Astrocyte (in vitro differentiated cells and primary cell): ENCODE measurements around the gene MACC1. TPM values are rescaled to one million over a fixed set of nuclear protein-coding genes. Genes with fewer than 3 reads are reported as not detected.

Experiments used
- DNase-seq: peaks from one replicate; pipeline ENCODE4 v3.0.0-alpha.2; 2010; ENCODE audit warnings: low read depth
- FAIRE-seq: peaks from 2 replicates; lab custom pipeline; 2011; peaks lifted over from hg19 to GRCh38; lab: Jason Lieb, UNC
- H2AFZ ChIP-seq: 2 replicates; pipeline ENCODE4 v1.6.0; 2012; ENCODE audit warnings: low read depth, low read length, inconsistent platforms
- H3K27ac ChIP-seq: 2 replicates; pipeline ENCODE4 v1.5.1; 2011; ENCODE audit warnings: low read depth, low read length, inconsistent platforms
- H3K27me3 ChIP-seq: 2 replicates; pipeline ENCODE4 v1.6.0; 2011; ENCODE audit warnings: low read length, inconsistent platforms; ENCODE audit not compliant: insufficient read depth
- H3K36me3 ChIP-seq: 2 replicates; pipeline ENCODE4 v1.5.1; 2011; ENCODE audit warnings: low read length, inconsistent platforms; ENCODE audit not compliant: insufficient read depth
- H3K4me1 ChIP-seq: 2 replicates; pipeline ENCODE4 v1.5.1; 2011; ENCODE audit warnings: low read length, inconsistent platforms; ENCODE audit not compliant: insufficient read depth
- H3K4me2 ChIP-seq: 2 replicates; pipeline ENCODE4 v1.6.0; 2012; ENCODE audit warnings: low read length, inconsistent platforms
- H3K4me3 ChIP-seq: 2 replicates; pipeline ENCODE4 v1.5.1; 2011; ENCODE audit warnings: low read depth, mild to moderate bottlenecking, low read length, inconsistent platforms; ENCODE audit not compliant: insufficient read depth
- H3K79me2 ChIP-seq: 2 replicates; pipeline ENCODE4 v1.6.0; 2012; ENCODE audit warnings: mild to moderate bottlenecking, low read length, inconsistent platforms; ENCODE audit not compliant: insufficient read depth
- H3K9ac ChIP-seq: 2 replicates; pipeline ENCODE4 v1.6.0; 2012; ENCODE audit warnings: mild to moderate bottlenecking, low read length, inconsistent platforms
- H3K9me3 ChIP-seq: 2 replicates; pipeline ENCODE4 v1.5.1; 2012; ENCODE audit warnings: low read depth, mild to moderate bottlenecking, low read length, inconsistent platforms; ENCODE audit not compliant: insufficient read depth
- H4K20me1 ChIP-seq: 2 replicates; pipeline ENCODE4 v1.6.0; 2012; ENCODE audit warnings: low read length, inconsistent platforms; ENCODE audit not compliant: insufficient read depth
- H3K27ac Mint-ChIP-seq: one replicate; pipeline ENCODE4 v1.8.0; 2021; ENCODE audit warnings: mild to moderate bottlenecking, mixed read lengths; ENCODE audit not compliant: unreplicated experiment
- H3K27me3 Mint-ChIP-seq: one replicate; pipeline ENCODE4 v1.8.0; 2021; ENCODE audit warnings: low read depth, mixed read lengths; ENCODE audit not compliant: unreplicated experiment
- H3K36me3 Mint-ChIP-seq: one replicate; pipeline ENCODE4 v1.8.0; 2021; ENCODE audit warnings: low read depth, mixed read lengths; ENCODE audit not compliant: unreplicated experiment
- H3K4me1 Mint-ChIP-seq: one replicate; pipeline ENCODE4 v1.8.0; 2021; ENCODE audit warnings: low read depth, mixed read lengths; ENCODE audit not compliant: unreplicated experiment
- H3K4me3 Mint-ChIP-seq: one replicate; pipeline ENCODE4 v1.8.0; 2021; ENCODE audit warnings: mild to moderate bottlenecking, moderate library complexity, mixed read lengths; ENCODE audit not compliant: unreplicated experiment
- H3K9me3 Mint-ChIP-seq: one replicate; pipeline ENCODE4 v1.8.0; 2021; ENCODE audit warnings: mild to moderate bottlenecking, mixed read lengths; ENCODE audit not compliant: unreplicated experiment
- EZH2 ChIP-seq: IDR thresholded peaks from 2 replicates; pipeline ENCODE4 v1.6.1; 2012; ENCODE audit warnings: mild to moderate bottlenecking, low read length, inconsistent platforms; ENCODE audit not compliant: insufficient read depth
- total RNA-seq: library from RNA; stranded (reverse); gene quantifications from 2 replicates; pipeline ENCODE4 v1.2.1, GENCODE V29; 2021
- TF ChIP-seq, protein P1 (sequence below): IDR thresholded peaks from 2 replicates; pipeline ENCODE4 v1.5.1; 2011; ENCODE audit warnings: low read depth, mild to moderate bottlenecking, inconsistent platforms, low read length, moderate library complexity; ENCODE audit not compliant: insufficient read depth

The MACC1 gene
- total RNA-seq, 1 donor from 2014 or later = 2.0 TPM

DNA sequence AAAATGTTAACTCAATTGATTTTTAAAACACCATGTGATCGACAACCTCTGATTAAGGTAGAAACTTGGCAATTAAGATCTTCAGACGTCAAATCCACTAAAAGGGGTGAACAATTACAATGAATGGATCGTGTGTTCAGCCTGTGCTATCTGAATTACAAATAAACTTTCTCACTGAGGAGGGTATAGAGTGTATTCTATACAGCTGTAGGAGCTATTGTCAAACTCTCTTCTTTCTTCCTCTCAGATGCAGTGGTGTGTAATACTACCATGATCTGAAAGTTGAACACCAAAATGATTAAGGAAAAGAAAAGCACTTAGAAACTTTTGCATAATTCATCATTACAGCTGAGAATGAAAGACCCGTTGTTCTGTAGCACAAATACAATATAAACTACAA is 32.2 kb upstream of the MACC1 start:
- H3K36me3 ChIP-seq = no peaks in the 10 kb centered on the region
- no peak for DNase-seq
- H2AFZ ChIP-seq = no peak overlapping the region
- H3K27me3 ChIP-seq = no peaks in the 10 kb centered on the region
- no peaks in the 10 kb centered on the region for H3K36me3 Mint-ChIP-seq
- no peaks in the 10 kb centered on the region for H3K27me3 Mint-ChIP-seq
- no peaks in the 10 kb centered on the region for H3K4me1 Mint-ChIP-seq
- no peak overlapping the region for H3K27ac ChIP-seq
- no peak overlapping the region for H3K9ac ChIP-seq
- H3K79me2 ChIP-seq = no peaks in the 10 kb centered on the region
- H4K20me1 ChIP-seq = no peaks in the 10 kb centered on the region
- no peak overlapping the region for H3K27ac Mint-ChIP-seq
- TF ChIP-seq, protein P1, sequence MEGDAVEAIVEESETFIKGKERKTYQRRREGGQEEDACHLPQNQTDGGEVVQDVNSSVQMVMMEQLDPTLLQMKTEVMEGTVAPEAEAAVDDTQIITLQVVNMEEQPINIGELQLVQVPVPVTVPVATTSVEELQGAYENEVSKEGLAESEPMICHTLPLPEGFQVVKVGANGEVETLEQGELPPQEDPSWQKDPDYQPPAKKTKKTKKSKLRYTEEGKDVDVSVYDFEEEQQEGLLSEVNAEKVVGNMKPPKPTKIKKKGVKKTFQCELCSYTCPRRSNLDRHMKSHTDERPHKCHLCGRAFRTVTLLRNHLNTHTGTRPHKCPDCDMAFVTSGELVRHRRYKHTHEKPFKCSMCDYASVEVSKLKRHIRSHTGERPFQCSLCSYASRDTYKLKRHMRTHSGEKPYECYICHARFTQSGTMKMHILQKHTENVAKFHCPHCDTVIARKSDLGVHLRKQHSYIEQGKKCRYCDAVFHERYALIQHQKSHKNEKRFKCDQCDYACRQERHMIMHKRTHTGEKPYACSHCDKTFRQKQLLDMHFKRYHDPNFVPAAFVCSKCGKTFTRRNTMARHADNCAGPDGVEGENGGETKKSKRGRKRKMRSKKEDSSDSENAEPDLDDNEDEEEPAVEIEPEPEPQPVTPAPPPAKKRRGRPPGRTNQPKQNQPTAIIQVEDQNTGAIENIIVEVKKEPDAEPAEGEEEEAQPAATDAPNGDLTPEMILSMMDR = no peak
- no peak for TF ChIP-seq EZH2
- no peaks in the 10 kb centered on the region for H3K9me3 ChIP-seq
- no peak overlapping the region for H3K4me2 ChIP-seq
- no peak overlapping the region for H3K4me3 Mint-ChIP-seq
- H3K4me3 ChIP-seq = no peak overlapping the region
- H3K9me3 Mint-ChIP-seq = no peaks in the 10 kb centered on the region
- peak; percentile 26 for FAIRE-seq
- H3K4me1 ChIP-seq = peaks cover 6% of the 10 kb centered on the region

DNA sequence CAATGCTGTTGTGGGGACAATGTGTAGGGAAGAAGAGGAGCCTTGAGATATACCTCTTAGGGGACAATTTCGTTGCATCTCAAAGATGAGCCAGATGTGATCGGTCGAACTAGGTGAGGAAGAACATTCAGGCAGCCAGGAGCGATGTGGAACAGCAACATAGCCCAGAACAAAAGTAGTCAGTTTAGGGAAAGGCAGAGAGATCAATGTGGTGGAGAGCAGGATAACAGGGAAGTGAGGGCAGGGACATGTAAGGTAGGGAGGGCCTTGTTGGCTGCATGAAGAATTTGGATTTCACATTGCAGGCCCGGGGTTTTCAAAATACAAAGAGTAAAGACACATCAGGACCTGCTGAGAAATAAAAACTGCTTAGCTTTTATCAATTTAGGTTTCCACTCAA is 29.1 kb upstream of the MACC1 start:
- Histone ChIP-seq H3K36me3 (no peaks in the 10 kb centered on the region), H3K9ac (no peak overlapping the region), H3K27ac (no peak overlapping the region), H3K27me3 (no peaks in the 10 kb centered on the region), H3K79me2 (no peaks in the 10 kb centered on the region), H2AFZ (no peak overlapping the region), H3K9me3 (no peaks in the 10 kb centered on the region), H3K4me2 (no peak overlapping the region), H3K4me1 (peaks cover 17% of the 10 kb centered on the region), H4K20me1 (no peaks in the 10 kb centered on the region), H3K4me3 (no peak overlapping the region)
- FAIRE-seq = no peak
- no peaks in the 10 kb centered on the region for H3K9me3 Mint-ChIP-seq
- no peak for DNase-seq
- H3K27ac Mint-ChIP-seq = no peak overlapping the region
- TF ChIP-seq, protein P1 = no peak
- no peak for TF ChIP-seq EZH2
- H3K27me3 Mint-ChIP-seq = no peaks in the 10 kb centered on the region
- H3K36me3 Mint-ChIP-seq = no peaks in the 10 kb centered on the region
- H3K4me1 Mint-ChIP-seq = peaks cover 7% of the 10 kb centered on the region
- no peak overlapping the region for H3K4me3 Mint-ChIP-seq

DNA sequence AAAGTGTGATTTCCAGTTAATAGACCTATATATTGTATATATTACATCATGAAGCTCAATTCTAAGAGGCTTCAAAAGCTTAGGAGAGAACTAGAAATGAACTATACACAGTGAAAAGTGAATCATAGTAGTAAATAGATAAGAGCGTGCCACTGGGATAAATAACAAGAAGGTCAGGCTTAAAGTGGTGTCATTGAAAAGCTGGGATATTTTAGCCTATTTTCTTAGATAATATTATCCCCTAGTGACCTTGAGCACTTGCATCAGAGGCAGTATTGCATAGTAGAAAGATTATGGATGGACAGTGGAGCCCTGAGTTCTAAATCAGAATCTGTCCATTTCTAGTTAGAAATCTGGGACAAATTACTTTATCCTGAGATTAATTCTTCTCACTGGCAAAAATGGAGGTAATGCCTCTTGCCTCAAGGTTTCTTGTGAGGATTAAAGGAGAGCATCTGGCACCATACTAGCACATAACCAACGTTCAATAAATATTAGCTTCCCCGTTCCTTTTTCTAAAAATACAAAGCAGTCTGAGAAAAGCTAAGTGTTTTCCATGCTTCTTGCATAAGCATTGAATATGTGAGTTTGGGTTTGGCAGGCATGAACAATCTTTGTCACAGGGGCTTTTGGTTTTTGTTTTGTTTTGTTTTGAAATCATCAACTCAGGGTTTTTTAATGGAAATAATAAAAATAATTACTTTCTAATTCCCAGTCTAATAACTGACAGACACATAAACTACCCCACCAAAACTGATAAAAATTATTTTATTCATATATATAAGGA is 27.3 kb upstream of the MACC1 start:
- H3K27me3 ChIP-seq = no peaks in the 10 kb centered on the region
- H3K4me1 ChIP-seq = peaks cover 21% of the 10 kb centered on the region
- no peaks in the 10 kb centered on the region for H3K36me3 ChIP-seq
- H3K4me3 Mint-ChIP-seq = no peak overlapping the region
- H2AFZ ChIP-seq = no peak overlapping the region
- H3K4me3 ChIP-seq = no peak overlapping the region
- H3K9ac ChIP-seq = no peak overlapping the region
- H3K27ac ChIP-seq = no peak overlapping the region
- H3K4me1 Mint-ChIP-seq = peaks cover 13% of the 10 kb centered on the region
- H4K20me1 ChIP-seq = no peaks in the 10 kb centered on the region
- no peaks in the 10 kb centered on the region for H3K79me2 ChIP-seq
- H3K9me3 Mint-ChIP-seq = no peaks in the 10 kb centered on the region
- DNase-seq (peak; percentile 39), FAIRE-seq (peak; percentile 9)
- no peaks in the 10 kb centered on the region for H3K9me3 ChIP-seq
- no peaks in the 10 kb centered on the region for H3K36me3 Mint-ChIP-seq
- H3K27me3 Mint-ChIP-seq = no peaks in the 10 kb centered on the region
- no peak overlapping the region for H3K27ac Mint-ChIP-seq
- no peak overlapping the region for H3K4me2 ChIP-seq
- TF ChIP-seq, protein P1 = no peak
- no peak for TF ChIP-seq EZH2
